ENCODE results near the gene MZT2B. TPM values are rescaled to one million over a fixed set of nuclear protein-coding genes. Genes with fewer than 3 reads are reported as not detected.
"Not testable (repeated sequence)": the region's sequence is repeated elsewhere in the genome, so short reads cannot be mapped to it uniquely, and the experiment has no call there.

Gene MZT2B
- total RNA-seq, 1 donor from 2014 or later = 190 TPM

DNA sequence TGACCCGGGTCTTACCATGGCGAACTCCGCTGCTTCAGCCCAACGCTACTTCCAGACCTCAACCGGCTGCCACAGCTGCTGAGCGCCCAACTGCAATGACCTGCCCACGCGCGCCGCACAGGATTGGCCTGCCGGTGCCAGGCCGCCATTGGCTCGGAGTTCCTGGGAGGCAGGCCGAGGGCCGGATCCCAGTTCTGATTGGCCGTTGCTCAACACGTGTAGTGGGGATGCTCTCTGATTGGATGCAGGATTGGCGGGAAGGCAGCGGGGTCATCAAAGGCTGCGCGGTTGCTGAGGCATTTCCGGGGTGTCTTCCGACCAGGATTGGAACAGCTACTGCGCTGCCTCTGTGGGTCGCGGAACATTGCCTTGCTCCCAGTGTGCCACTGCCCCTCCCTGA lies 16.3 kb downstream of the MZT2B start, which contains the start of gene TUBA3E:
Gene TUBA3E (minus strand): TSS at position 97 of the 400 bp plus-strand sequence. CDS start 79 bp downstream, at position 18.
- Mint-ChIP-seq H3K4me1 (ENCODE audit: low read depth) (peaks cover 2% of the 10 kb centered on the region), H3K27me3 (no peaks in the 10 kb centered on the region), H3K4me3 (ENCODE audit: low read depth) (no peak within 1 kb of the TSS), H3K36me3 (ENCODE audit: insufficient read depth) (no peaks in the 10 kb centered on the region), H3K9me3 (ENCODE audit: low read depth) (no peaks in the 10 kb centered on the region), H3K27ac (no peak within 1 kb of the TSS)
- TF ChIP-seq, protein P1, sequence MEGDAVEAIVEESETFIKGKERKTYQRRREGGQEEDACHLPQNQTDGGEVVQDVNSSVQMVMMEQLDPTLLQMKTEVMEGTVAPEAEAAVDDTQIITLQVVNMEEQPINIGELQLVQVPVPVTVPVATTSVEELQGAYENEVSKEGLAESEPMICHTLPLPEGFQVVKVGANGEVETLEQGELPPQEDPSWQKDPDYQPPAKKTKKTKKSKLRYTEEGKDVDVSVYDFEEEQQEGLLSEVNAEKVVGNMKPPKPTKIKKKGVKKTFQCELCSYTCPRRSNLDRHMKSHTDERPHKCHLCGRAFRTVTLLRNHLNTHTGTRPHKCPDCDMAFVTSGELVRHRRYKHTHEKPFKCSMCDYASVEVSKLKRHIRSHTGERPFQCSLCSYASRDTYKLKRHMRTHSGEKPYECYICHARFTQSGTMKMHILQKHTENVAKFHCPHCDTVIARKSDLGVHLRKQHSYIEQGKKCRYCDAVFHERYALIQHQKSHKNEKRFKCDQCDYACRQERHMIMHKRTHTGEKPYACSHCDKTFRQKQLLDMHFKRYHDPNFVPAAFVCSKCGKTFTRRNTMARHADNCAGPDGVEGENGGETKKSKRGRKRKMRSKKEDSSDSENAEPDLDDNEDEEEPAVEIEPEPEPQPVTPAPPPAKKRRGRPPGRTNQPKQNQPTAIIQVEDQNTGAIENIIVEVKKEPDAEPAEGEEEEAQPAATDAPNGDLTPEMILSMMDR (IDR thresholded peaks at IDR 0.05; ENCODE audit: unreplicated experiment) = no peak
- DNase-seq (ENCODE audit: low spot score, unreplicated experiment) = no peak

DNA sequence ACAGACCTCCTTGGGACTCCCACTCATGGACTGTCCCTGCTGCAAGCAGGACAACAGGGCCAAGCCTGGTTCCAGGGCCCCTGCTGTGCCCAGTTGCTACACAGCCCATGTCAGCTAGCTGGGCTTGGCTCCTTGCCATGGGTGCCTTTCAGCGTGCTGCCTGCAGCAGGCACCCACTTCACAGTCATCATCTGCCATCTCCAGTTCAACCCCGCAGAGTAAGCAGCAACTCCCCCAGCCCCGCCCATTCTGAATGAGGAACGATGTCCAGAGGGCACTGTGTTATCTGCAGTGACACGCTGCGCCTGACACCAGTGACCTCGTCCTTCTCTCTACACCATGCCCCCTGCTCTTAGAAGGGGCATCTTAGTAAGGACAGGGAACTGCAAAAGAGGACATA lies 20.5 kb downstream of the MZT2B start:
- not testable (repeated sequence) for H3K27me3 Mint-ChIP-seq; H3K27ac Mint-ChIP-seq; H3K9me3 Mint-ChIP-seq (ENCODE audit: low read depth); DNase-seq (ENCODE audit: low spot score, unreplicated experiment); H3K36me3 Mint-ChIP-seq (ENCODE audit: insufficient read depth); H3K4me1 Mint-ChIP-seq (ENCODE audit: low read depth); H3K4me3 Mint-ChIP-seq (ENCODE audit: low read depth)

DNA sequence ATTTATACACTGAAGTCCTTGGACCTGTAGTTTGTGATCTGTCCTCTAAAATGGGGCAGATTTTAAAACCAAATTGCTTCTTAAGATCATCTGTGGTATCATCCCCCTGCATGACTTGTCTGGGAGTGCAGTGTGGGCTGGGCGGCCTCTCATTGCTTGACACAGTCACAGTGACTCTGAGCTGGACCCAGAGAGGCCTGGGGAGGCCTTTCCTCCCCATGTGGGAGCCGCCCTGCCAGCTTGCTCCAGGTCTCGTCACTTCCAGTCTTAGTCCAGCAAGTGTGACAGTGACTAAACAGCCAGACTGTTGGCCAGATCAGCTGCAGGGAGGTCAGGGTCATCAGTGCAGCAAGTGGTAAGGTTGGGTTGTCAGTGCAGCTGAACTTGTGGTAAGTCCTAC lies 21.1 kb downstream of the MZT2B start:
- not testable (repeated sequence) for H3K4me1 Mint-ChIP-seq (ENCODE audit: low read depth); DNase-seq (ENCODE audit: low spot score, unreplicated experiment); H3K36me3 Mint-ChIP-seq (ENCODE audit: insufficient read depth); H3K27me3 Mint-ChIP-seq; H3K4me3 Mint-ChIP-seq (ENCODE audit: low read depth); H3K27ac Mint-ChIP-seq; H3K9me3 Mint-ChIP-seq (ENCODE audit: low read depth)

DNA sequence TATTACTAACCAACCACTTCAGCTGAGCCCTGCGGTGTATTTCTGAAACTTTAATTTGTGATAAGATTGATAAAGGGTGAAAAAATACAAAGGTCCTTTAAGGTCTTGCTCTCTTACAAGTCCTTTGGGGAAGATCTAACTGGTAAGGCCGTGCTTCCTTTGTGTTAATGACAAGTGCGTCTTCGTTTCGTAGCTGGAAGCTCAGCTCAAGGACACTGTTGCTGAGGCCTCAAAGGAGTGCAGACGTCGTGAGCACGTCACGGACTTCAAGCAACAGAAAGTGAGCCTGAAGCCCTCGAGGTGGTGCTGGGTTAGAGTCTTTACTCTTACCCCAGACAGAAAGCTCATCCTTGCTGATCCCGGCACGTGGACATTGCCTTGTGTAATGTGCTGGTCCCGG lies 25.0 kb downstream of the MZT2B start:
- not testable (repeated sequence) for H3K4me1 Mint-ChIP-seq (ENCODE audit: low read depth); H3K36me3 Mint-ChIP-seq (ENCODE audit: insufficient read depth); DNase-seq (ENCODE audit: low spot score, unreplicated experiment); H3K27ac Mint-ChIP-seq; H3K4me3 Mint-ChIP-seq (ENCODE audit: low read depth); H3K9me3 Mint-ChIP-seq (ENCODE audit: low read depth)
- H3K27me3 Mint-ChIP-seq = peaks cover 21% of the 10 kb centered on the region

DNA sequence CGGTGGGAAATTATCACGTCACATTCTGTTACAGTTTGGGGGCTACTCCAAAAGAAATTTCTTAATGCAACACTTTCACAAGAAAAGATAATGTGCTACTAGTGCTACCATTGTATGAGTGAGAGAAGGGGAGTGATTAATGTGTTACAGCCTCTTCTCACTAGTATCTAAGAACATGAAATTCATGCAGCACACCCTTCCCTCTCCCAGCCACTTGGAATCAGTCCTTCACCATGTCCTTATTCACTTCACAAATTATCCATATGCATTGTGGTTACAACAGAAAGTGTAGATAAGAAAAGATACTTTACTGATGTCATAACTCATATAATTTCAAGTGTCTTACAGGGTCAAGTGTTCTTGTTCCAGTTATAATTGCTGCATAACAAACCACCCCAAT lies 37.1 kb downstream of the MZT2B start:
- H3K9me3 Mint-ChIP-seq (ENCODE audit: low read depth); H3K4me3 Mint-ChIP-seq (ENCODE audit: low read depth); H3K4me1 Mint-ChIP-seq (ENCODE audit: low read depth); H3K27ac Mint-ChIP-seq; H3K36me3 Mint-ChIP-seq (ENCODE audit: insufficient read depth); DNase-seq (ENCODE audit: low spot score, unreplicated experiment): not testable (repeated sequence)
- H3K27me3 Mint-ChIP-seq = peaks cover 25% of the 10 kb centered on the region

DNA sequence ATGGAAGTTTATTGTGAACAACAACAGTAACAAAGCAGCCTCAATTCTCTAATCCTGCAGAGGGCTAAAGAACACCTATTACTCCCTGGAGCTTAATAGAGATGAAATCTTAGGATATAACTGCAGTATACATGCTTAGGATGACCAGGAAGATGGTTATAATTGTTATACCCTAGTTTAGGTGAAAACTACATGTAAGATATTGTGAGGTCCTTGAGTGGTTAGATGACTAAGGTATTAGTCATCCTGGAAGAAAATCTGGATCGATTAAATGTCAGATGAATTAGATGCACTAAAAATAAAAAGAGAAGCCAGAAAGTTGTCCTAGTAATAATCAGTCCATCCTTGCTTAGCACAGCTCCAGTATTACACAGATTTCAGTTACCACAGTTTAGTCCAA lies 38.4 kb downstream of the MZT2B start:
- H3K4me3 Mint-ChIP-seq (ENCODE audit: low read depth); DNase-seq (ENCODE audit: low spot score, unreplicated experiment); H3K4me1 Mint-ChIP-seq (ENCODE audit: low read depth); H3K27ac Mint-ChIP-seq; H3K9me3 Mint-ChIP-seq (ENCODE audit: low read depth); H3K36me3 Mint-ChIP-seq (ENCODE audit: insufficient read depth): not testable (repeated sequence)
- peaks cover 19% of the 10 kb centered on the region for H3K27me3 Mint-ChIP-seq

DNA sequence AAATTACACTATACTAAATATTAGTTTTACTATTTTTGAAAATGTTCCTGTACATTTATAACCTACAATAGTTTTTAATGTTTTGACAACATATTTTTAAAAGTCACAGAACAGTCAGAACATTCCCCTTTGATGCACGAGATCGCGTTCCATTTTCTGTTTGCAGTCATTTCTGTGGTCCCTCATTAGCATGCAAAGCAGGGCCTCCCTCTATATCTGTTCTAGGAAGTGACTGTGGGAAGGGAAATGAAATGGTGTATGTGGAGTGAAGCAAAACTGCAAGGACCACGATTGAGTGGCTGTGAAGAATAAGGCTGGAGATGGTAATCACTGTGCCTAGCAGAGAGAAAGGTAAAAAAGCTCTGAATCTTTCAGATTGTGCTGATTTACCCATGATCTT lies 40.5 kb downstream of the MZT2B start:
- not testable (repeated sequence) for H3K4me1 Mint-ChIP-seq (ENCODE audit: low read depth); H3K4me3 Mint-ChIP-seq (ENCODE audit: low read depth); H3K27ac Mint-ChIP-seq; H3K9me3 Mint-ChIP-seq (ENCODE audit: low read depth); DNase-seq (ENCODE audit: low spot score, unreplicated experiment); H3K36me3 Mint-ChIP-seq (ENCODE audit: insufficient read depth)
- peaks cover 18% of the 10 kb centered on the region for H3K27me3 Mint-ChIP-seq

DNA sequence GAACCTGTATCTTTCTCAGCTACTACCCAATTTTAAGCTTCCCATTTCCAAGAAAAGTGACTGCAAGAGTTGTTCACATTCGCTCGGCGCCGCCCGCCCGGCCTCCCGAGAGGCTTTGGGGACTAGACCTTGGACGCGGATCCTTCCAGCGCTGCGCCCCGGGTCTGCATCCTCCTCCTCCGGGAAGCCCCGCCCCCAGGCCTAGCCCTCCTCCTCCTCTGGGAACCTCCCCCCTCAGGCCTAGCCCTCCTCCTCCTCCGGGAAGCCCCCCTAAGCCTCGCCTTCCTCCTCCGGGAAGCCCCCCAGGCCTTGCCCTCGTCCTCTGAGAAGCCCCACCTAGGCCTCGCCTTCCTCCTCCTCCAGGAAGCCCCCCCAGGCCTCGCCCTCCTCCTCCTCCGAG lies 45.9 kb downstream of the MZT2B start:
- DNase-seq (ENCODE audit: low spot score, unreplicated experiment); H3K36me3 Mint-ChIP-seq (ENCODE audit: insufficient read depth); H3K27ac Mint-ChIP-seq; H3K4me1 Mint-ChIP-seq (ENCODE audit: low read depth); H3K4me3 Mint-ChIP-seq (ENCODE audit: low read depth); H3K9me3 Mint-ChIP-seq (ENCODE audit: low read depth): not testable (repeated sequence)
- H3K27me3 Mint-ChIP-seq = peaks cover 15% of the 10 kb centered on the region

DNA sequence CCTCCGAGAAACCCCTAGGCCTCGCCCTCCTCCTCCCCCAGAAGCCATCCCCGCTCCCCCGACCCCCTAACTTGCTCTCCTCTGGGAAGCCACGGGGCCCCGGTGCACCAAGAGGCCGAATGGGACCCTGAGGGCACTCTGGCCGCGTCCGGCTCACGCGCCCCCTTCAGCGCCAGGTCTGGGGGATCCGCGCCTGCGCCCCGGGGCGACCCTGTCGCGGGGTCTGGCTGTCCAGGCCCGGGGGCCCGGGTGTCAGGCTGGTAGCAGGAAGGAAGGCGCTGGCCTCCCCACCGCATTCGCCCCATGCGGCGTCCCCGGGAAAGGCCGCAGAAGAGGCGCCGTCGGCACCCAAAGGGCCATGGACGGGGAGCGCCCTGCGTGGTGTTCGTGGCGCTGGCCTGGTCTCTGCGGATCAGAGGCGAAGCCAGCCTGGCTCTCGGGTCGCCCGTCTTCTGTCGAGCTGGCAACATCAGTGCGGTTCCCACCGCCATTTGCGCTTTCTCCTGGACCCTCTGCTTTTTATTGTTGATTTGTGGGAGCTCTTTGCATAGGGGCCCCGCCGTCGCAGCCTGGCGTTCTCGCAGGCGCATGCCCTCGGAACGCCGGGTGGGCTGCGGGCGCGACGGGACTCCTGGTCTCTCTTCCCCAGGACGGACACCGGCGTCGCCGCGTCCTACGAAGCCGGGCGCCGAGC lies 46.6 kb downstream of the MZT2B start:
- not testable (repeated sequence) for H3K36me3 Mint-ChIP-seq (ENCODE audit: insufficient read depth); H3K9me3 Mint-ChIP-seq (ENCODE audit: low read depth); DNase-seq (ENCODE audit: low spot score, unreplicated experiment); H3K4me3 Mint-ChIP-seq (ENCODE audit: low read depth); H3K27ac Mint-ChIP-seq; H3K4me1 Mint-ChIP-seq (ENCODE audit: low read depth)
- peaks cover 15% of the 10 kb centered on the region for H3K27me3 Mint-ChIP-seq

DNA sequence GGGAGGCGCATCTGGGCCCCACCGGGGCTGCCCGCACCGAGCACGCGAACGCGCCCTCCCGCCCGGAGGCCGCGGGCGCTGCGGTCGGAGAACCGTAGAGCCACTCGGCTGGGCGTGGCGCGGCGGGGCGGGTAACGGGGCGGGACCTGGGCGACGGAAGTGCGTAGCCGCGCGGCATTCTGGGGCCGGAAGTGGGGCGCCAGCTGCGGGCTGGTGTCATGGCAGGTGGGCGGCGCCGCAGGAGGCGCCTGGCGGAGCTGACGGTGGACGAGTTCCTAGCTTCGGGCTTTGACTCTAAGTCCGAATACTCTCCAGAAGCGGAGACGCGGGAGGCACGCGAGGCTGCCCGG lies 47.1 kb downstream of the MZT2B start:
- H3K27ac Mint-ChIP-seq; H3K4me1 Mint-ChIP-seq (ENCODE audit: low read depth); H3K9me3 Mint-ChIP-seq (ENCODE audit: low read depth); H3K4me3 Mint-ChIP-seq (ENCODE audit: low read depth); H3K36me3 Mint-ChIP-seq (ENCODE audit: insufficient read depth); DNase-seq (ENCODE audit: low spot score, unreplicated experiment): not testable (repeated sequence)
- H3K27me3 Mint-ChIP-seq = peaks cover 12% of the 10 kb centered on the region

DNA sequence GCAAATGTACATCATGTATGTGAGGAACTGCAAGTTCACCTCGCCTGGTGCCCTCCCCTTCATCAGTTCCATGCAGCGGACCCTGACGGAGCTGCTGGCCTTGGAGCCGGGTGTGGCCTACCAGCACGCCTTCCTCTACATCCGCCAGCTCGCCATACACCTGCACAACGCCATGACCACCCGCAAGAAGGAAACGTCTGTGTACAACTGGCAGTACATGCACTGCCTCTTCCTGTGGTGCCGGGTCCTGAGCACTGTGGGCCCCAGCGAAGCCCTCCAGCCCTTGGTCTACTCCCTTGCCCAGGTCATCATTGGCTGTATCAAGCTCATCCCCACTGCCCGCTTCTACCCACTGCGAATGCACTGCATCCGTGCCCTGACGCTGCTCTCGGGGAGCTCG lies 48.3 kb downstream of the MZT2B start:
- peaks cover 12% of the 10 kb centered on the region for H3K27me3 Mint-ChIP-seq

DNA sequence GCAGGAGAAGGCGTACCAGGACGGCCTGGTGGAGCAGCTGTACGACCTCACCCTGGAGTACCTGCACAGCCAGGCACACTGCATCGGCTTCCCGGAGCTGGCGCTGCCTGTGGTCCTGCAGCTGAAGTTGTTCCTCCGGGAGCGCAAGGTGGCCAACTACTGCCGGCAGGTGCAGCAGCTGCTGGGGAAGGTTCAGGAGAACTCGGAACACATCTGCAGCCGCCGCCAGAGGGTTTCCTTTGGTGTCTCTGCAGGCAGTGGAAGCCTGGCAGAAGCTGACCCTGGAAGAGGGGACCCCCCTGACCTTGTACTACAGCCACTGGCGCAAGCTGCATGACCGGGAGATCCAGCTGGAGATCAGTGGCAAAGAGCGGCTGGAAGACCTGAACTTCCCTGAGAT lies 48.8 kb downstream of the MZT2B start:
- H3K9me3 Mint-ChIP-seq (ENCODE audit: low read depth); H3K4me3 Mint-ChIP-seq (ENCODE audit: low read depth): not testable (repeated sequence)
- peaks cover 12% of the 10 kb centered on the region for H3K27me3 Mint-ChIP-seq

More for the DNA sequence above, 48.3 kb downstream of the MZT2B start:
- H3K36me3 Mint-ChIP-seq (ENCODE audit: insufficient read depth); H3K9me3 Mint-ChIP-seq (ENCODE audit: low read depth); H3K27ac Mint-ChIP-seq; H3K4me1 Mint-ChIP-seq (ENCODE audit: low read depth); DNase-seq (ENCODE audit: low spot score, unreplicated experiment); H3K4me3 Mint-ChIP-seq (ENCODE audit: low read depth): not testable (repeated sequence)

More for the DNA sequence above, 48.8 kb downstream of the MZT2B start:
- not testable (repeated sequence) for DNase-seq (ENCODE audit: low spot score, unreplicated experiment); H3K36me3 Mint-ChIP-seq (ENCODE audit: insufficient read depth); H3K4me1 Mint-ChIP-seq (ENCODE audit: low read depth); H3K27ac Mint-ChIP-seq

All from progenitor cell of endocrine pancreas (in vitro differentiated cells).